Osteoblast (primary cell): ENCODE measurements around the gene CLEC4F. TPM values are rescaled to one million over a fixed set of nuclear protein-coding genes. Genes with fewer than 3 reads are reported as not detected.

Experiments used
- DNase-seq: peaks from one replicate; pipeline ENCODE4 v3.0.0; 2011; ENCODE audit warnings: low spot score, mixed read lengths; ENCODE audit not compliant: insufficient read length; ENCODE audit errors: missing footprints
- H2AFZ ChIP-seq: 2 replicates; pipeline ENCODE4 v1.6.0; 2011; ENCODE audit warnings: mild to moderate bottlenecking, low read length
- H3K27ac ChIP-seq: 2 replicates; pipeline ENCODE4 v1.5.1; 2011; ENCODE audit warnings: mild to moderate bottlenecking, low read depth, low read length, moderate library complexity
- H3K27me3 ChIP-seq: 2 replicates; pipeline ENCODE4 v1.6.0; 2012; ENCODE audit warnings: mild to moderate bottlenecking, control low read depth, inconsistent platforms, low read length, moderate library complexity; ENCODE audit not compliant: insufficient read depth
- H3K36me3 ChIP-seq: 2 replicates; pipeline ENCODE4 v1.5.1; 2011; ENCODE audit warnings: mild to moderate bottlenecking, low read length, control low read depth, moderate library complexity; ENCODE audit not compliant: insufficient read depth
- H3K4me1 ChIP-seq: 2 replicates; pipeline ENCODE4 v1.5.1; 2011; ENCODE audit warnings: mild to moderate bottlenecking, low read length, control low read depth, moderate library complexity; ENCODE audit not compliant: insufficient read depth
- H3K4me2 ChIP-seq: 2 replicates; pipeline ENCODE4 v1.6.0; 2011; ENCODE audit warnings: mild to moderate bottlenecking, low read length; ENCODE audit not compliant: insufficient read depth
- H3K4me3 ChIP-seq: fragments of 200-600 bp; sonication (generic); 3 replicates; pipeline ENCODE4 v1.5.1; 2012; ENCODE audit warnings: mild to moderate bottlenecking, low read length, inconsistent platforms; ENCODE audit not compliant: insufficient read depth
- H3K79me2 ChIP-seq: 2 replicates; pipeline ENCODE4 v1.6.0; 2012; ENCODE audit warnings: mild to moderate bottlenecking, low read length, control low read depth, inconsistent platforms; ENCODE audit not compliant: insufficient read depth
- H3K9me3 ChIP-seq: 2 replicates; pipeline ENCODE4 v1.5.1; 2011; ENCODE audit warnings: low read depth, low read length, control low read depth
- H4K20me1 ChIP-seq: 2 replicates; pipeline ENCODE4 v1.6.0; 2012; ENCODE audit warnings: mild to moderate bottlenecking, low read length, control low read depth; ENCODE audit not compliant: insufficient read depth
- total RNA-seq: library from RNA; depleted of rRNA; stranded (reverse); fragments of >200 nt; gene quantifications from 2 replicates; pipeline ENCODE4 v1.2.3, GENCODE V29; 2012
- TF ChIP-seq, protein P1 (sequence below): IDR thresholded peaks from 2 replicates; pipeline ENCODE4 v1.5.1; 2011; ENCODE audit warnings: mild to moderate bottlenecking, low read depth, low read length, moderate library complexity; ENCODE audit errors: extremely low read depth

CLEC4F gene
- total RNA-seq, 1 donor: not detected

DNA sequence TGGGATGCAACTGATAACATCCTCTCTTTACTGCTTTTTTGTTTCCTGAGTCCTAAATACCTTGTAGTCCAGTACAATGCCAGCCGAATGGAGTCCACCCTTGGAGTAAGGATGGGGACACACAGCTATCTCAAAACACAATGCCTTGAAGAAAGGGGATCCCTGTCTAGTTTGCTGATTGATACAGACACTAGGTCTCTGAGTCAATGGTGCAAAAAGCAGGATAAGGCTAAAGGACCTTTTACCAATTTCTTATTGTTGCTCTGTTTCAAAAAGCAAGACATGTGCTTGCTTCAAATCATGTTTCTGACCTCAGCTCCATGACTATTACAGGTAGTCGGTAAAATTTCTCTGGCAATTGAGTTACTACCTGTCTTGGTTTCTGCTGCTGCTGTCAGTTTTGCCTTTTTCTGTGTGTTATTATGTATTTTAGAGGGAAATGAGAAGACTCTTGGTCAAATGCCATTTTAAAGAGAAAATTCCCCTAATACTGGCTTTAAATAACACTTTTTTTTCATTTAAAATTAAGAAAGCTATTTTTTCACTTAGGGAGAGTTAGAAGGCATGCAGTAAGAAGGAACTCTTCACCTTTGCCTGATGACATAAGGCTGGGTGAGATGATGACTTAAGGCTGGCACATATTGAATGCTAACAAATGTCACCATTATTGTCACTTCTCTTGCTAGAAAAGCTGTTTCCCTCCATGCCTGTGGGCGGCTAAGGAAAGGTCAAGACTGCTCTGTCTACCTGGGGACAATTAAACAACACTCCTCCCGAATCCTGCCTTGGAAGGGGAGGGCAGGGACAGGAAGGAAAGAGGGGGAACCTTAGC lies 25.0 kb downstream of the CLEC4F start:
- H4K20me1 ChIP-seq: no peaks in the 10 kb centered on the region
- H3K79me2 ChIP-seq: no peaks in the 10 kb centered on the region
- H2AFZ ChIP-seq: no peak overlapping the region
- no peak overlapping the region for H3K4me3 ChIP-seq
- H3K27me3 ChIP-seq: peaks cover 41% of the 10 kb centered on the region
- DNase-seq: no peak
- no peaks in the 10 kb centered on the region for H3K36me3 ChIP-seq
- TF ChIP-seq, protein P1, sequence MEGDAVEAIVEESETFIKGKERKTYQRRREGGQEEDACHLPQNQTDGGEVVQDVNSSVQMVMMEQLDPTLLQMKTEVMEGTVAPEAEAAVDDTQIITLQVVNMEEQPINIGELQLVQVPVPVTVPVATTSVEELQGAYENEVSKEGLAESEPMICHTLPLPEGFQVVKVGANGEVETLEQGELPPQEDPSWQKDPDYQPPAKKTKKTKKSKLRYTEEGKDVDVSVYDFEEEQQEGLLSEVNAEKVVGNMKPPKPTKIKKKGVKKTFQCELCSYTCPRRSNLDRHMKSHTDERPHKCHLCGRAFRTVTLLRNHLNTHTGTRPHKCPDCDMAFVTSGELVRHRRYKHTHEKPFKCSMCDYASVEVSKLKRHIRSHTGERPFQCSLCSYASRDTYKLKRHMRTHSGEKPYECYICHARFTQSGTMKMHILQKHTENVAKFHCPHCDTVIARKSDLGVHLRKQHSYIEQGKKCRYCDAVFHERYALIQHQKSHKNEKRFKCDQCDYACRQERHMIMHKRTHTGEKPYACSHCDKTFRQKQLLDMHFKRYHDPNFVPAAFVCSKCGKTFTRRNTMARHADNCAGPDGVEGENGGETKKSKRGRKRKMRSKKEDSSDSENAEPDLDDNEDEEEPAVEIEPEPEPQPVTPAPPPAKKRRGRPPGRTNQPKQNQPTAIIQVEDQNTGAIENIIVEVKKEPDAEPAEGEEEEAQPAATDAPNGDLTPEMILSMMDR: no peak
- no peaks in the 10 kb centered on the region for H3K4me1 ChIP-seq
- no peak overlapping the region for H3K4me2 ChIP-seq
- no peak overlapping the region for H3K27ac ChIP-seq
- no peaks in the 10 kb centered on the region for H3K9me3 ChIP-seq

DNA sequence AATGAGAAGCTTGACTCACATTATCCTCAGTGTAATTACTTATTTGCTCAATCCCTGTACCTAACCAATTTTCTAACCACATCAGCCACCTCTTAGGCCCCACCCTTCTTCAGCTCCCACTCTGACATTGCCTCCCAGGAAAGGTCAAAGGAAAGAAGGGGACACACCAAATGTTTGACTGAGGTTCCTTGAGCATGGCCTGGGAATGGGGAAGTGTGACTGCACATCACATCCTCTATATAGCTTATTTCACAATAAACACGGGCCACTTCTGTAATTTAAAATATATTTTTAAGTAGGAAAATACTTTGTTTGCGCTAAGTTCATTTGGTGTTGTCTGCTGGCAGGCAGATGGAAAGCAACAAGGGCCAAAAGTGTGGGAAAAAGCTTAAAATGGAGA lies 26.9 kb downstream of the CLEC4F start:
- Histone ChIP-seq H3K4me2 (no peak overlapping the region), H3K27ac (no peak overlapping the region), H2AFZ (no peak overlapping the region), H3K79me2 (no peaks in the 10 kb centered on the region), H4K20me1 (no peaks in the 10 kb centered on the region), H3K36me3 (no peaks in the 10 kb centered on the region), H3K9me3 (no peaks in the 10 kb centered on the region), H3K4me3 (no peak overlapping the region), H3K27me3 (peaks cover 60% of the 10 kb centered on the region), H3K4me1 (no peaks in the 10 kb centered on the region)
- DNase-seq: no peak
- TF ChIP-seq, protein P1: no peak

DNA sequence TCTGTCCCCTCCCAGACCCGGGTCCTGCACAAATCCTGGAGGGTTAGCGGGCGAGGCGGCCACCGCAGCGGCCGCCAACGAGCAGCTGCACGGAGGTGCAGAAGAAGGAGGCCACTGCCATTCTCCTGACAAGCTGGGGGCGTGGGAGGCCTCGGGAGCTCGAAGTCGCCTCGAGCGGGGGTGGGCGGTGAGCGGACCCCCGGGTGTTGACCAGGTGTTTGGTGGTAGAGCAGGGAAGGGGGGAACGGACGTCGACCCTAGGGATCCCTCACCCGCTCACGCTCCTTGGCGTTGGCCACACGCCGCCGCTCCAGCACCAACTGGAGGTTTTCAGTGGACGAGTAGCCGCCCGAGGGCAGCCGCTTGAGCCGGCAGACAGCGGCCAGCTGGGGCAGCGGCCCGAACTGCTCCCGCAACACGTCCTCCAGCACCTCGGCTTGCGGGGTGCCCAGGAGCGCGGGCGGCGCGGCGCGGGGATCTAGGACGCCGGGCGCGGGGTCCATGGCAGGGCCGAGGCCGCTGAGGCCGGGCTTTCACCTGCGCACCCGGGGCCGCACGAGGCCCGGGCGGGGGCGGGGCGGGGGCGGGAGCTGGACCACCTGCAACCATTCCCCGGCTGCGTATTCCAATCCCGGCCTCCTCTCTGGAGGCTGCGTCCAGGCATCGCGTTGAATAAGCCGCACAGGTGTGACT lies 30.1 kb downstream of the CLEC4F start, which contains the start of gene FIGLA:
Gene FIGLA, minus strand, starts transcription at position 508 of the 693 bp plus-strand sequence. Its CDS starts 5 bp downstream, at position 503.
- peak within 1 kb of the TSS; percentile 51 for H3K4me2 ChIP-seq
- H3K27me3 ChIP-seq: peaks cover 76% of the 10 kb centered on the region
- no peak for DNase-seq
- H4K20me1 ChIP-seq: no peaks in the 10 kb centered on the region
- no peaks in the 10 kb centered on the region for H3K9me3 ChIP-seq
- no peak within 1 kb of the TSS for H3K27ac ChIP-seq
- H3K79me2 ChIP-seq: no peaks in the 10 kb centered on the region
- H3K4me3 ChIP-seq: no peak within 1 kb of the TSS
- H2AFZ ChIP-seq: peak within 1 kb of the TSS; percentile 74
- no peaks in the 10 kb centered on the region for H3K36me3 ChIP-seq
- TF ChIP-seq, protein P1: no peak
- no peaks in the 10 kb centered on the region for H3K4me1 ChIP-seq
